Mesenchymal stem cell (in vitro differentiated cells and primary cell): Measurements from ENCODE around the gene MGAT4A.

Experiments
- DNase-seq: peaks from one replicate; pipeline ENCODE4 v3.0.0-alpha.2; 2013
- H2AFZ ChIP-seq: one replicate; pipeline ENCODE4 v1.6.1; 2013; ENCODE audit warnings: low read depth, mild to moderate bottlenecking, control low read depth, inconsistent platforms, low read length, moderate library complexity
- H2AK5ac ChIP-seq: 2 replicates; pipeline ENCODE4 v1.6.1; 2013; ENCODE audit warnings: low read length, moderate library complexity, mild to moderate bottlenecking, inconsistent platforms; ENCODE audit not compliant: severe bottlenecking
- H2BK120ac ChIP-seq: one replicate; pipeline ENCODE4 v1.6.1; 2013; ENCODE audit warnings: low read depth, mild to moderate bottlenecking, inconsistent platforms, low read length, moderate library complexity
- H2BK12ac ChIP-seq, 2 experiments: one replicate each; pipeline ENCODE4 v1.6.1; 2013; ENCODE audit warnings: inconsistent platforms in 2 of 2, low read length in 2 of 2, mild to moderate bottlenecking in 2 of 2, moderate library complexity in 2 of 2, control low read depth in 1 of 2
- H2BK15ac ChIP-seq: one replicate; pipeline ENCODE4 v1.6.1; 2013; ENCODE audit warnings: mild to moderate bottlenecking, low read depth, inconsistent platforms; ENCODE audit not compliant: poor library complexity, severe bottlenecking
- H2BK5ac ChIP-seq: 2 replicates; pipeline ENCODE4 v1.6.1; 2013; ENCODE audit warnings: low read depth, mild to moderate bottlenecking, low read length, control low read depth, inconsistent platforms; ENCODE audit not compliant: poor library complexity, severe bottlenecking
- H3K14ac ChIP-seq, 2 experiments: one replicate each; pipeline ENCODE4 v1.6.1; 2013; ENCODE audit warnings: inconsistent platforms in 2 of 2, low read length in 2 of 2, control low read depth in 1 of 2, mild to moderate bottlenecking in 1 of 2, moderate library complexity in 1 of 2
- H3K18ac ChIP-seq, 2 experiments: one replicate each; pipeline ENCODE4 v1.6.1; 2013; ENCODE audit warnings: inconsistent platforms in 2 of 2, low read length in 2 of 2, control low read depth in 1 of 2, low read depth in 1 of 2, mild to moderate bottlenecking in 1 of 2
- H3K23ac ChIP-seq, 2 experiments: one replicate each; pipeline ENCODE4 v1.6.1; 2013; ENCODE audit warnings: inconsistent platforms in 2 of 2, low read length in 2 of 2, mild to moderate bottlenecking in 2 of 2, moderate library complexity in 2 of 2, control low read depth in 1 of 2
- H3K27ac ChIP-seq: 2 replicates; pipeline ENCODE4 v1.5.1; 2013; ENCODE audit warnings: mild to moderate bottlenecking, moderate library complexity, low read length, control low read depth, inconsistent platforms; ENCODE audit not compliant: poor library complexity, severe bottlenecking
- H3K27me3 ChIP-seq, 2 experiments: 2 replicates each; pipeline versions ENCODE4 v1.6.1 to v1.7.0; 2013; ENCODE audit warnings: low read length in 2 of 2, mild to moderate bottlenecking in 2 of 2, moderate library complexity in 2 of 2, control low read depth in 1 of 2, inconsistent platforms in 1 of 2; ENCODE audit not compliant: control insufficient read depth in 1 of 2, insufficient read depth in 1 of 2
- H3K36me3 ChIP-seq, 2 experiments: 2 replicates each; pipeline versions ENCODE4 v1.6.1 to v1.7.0; 2013; ENCODE audit warnings: low read length in 2 of 2, control low read depth in 1 of 2, inconsistent platforms in 1 of 2, low read depth in 1 of 2, mild to moderate bottlenecking in 1 of 2; ENCODE audit not compliant: insufficient read depth in 2 of 2, control insufficient read depth in 1 of 2
- H3K4ac ChIP-seq, 2 experiments: one replicate each; pipeline ENCODE4 v1.6.1; 2013; ENCODE audit warnings: inconsistent platforms in 2 of 2, low read length in 2 of 2, mild to moderate bottlenecking in 2 of 2, moderate library complexity in 2 of 2, control low read depth in 1 of 2, low read depth in 1 of 2
- H3K4me1 ChIP-seq: 2 replicates; pipeline ENCODE4 v1.6.1; 2013; ENCODE audit warnings: low read depth, low read length, control low read depth; ENCODE audit not compliant: control insufficient read depth, insufficient read depth
- H3K4me2 ChIP-seq: 2 replicates; pipeline ENCODE4 v1.6.1; 2013; ENCODE audit warnings: low read length, mild to moderate bottlenecking, inconsistent platforms; ENCODE audit not compliant: poor library complexity, severe bottlenecking
- H3K4me3 ChIP-seq, 2 experiments: 2 replicates each; pipeline versions ENCODE4 v1.5.1 to v1.7.0; 2013; ENCODE audit warnings: low read length in 2 of 2, mild to moderate bottlenecking in 2 of 2, control low read depth in 1 of 2, low read depth in 1 of 2; ENCODE audit not compliant: insufficient read depth in 1 of 2
- H3K79me1 ChIP-seq: replicated peaks from 2 replicates; pipeline ENCODE4 v1.6.1; 2013; ENCODE audit warnings: mild to moderate bottlenecking, control low read depth, low read length, inconsistent platforms; ENCODE audit not compliant: poor library complexity, severe bottlenecking
- H3K9ac ChIP-seq: 2 replicates; pipeline ENCODE4 v1.7.0; 2013; ENCODE audit warnings: mild to moderate bottlenecking, low read length, moderate library complexity
- H3K9me3 ChIP-seq: 2 replicates; pipeline ENCODE4 v1.7.0; 2013; ENCODE audit warnings: mild to moderate bottlenecking, low read length; ENCODE audit not compliant: control insufficient read depth
- H4K8ac ChIP-seq: one replicate; pipeline ENCODE4 v1.6.1; 2013; ENCODE audit warnings: inconsistent platforms, mild to moderate bottlenecking, low read length, moderate library complexity
- H4K91ac ChIP-seq: one replicate; pipeline ENCODE4 v1.6.1; 2013; ENCODE audit warnings: mild to moderate bottlenecking, low read length, inconsistent platforms
- WGBS: methylation state at CpG from one replicate; pipeline ENCODE4 v1.1.7; 2013; ENCODE audit warnings: mixed read lengths; 5-methylcytosine and 5-hydroxymethylcytosine counted together

MGAT4A gene

DNA sequence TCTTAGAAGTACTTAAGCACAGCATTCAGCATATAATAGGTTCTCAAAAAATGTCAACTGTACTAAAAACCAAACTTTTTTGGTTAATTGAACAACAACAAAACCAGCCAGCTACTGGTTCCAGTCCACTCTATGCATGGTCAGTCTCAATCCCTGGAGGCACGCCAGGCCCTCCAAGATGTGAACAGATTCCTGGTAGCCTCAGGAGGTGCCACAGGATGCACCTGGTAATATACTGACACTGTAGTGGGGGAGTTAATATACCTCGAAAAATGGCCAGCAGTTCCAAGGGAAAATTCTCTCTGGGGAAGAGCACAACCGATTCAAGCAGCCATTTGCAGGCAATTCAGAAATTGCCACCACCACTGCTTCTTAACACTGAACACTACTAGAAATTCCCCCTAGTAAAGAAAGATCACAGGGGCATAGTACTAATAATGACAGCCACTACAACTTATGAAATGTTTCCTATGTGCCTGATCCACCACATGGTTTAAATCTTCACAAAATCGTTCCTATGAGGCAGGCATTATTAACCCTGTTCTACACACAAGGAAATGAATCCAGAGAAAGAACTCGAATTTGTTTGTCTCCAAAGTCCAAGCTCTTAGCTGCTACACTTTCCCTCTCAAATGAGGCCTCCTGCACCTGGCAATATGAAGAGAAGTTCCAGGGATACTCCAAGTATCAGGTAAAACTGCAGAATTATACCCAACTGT lies 3.4 kb downstream of the MGAT4A start:
- Histone ChIP-seq H2BK12ac (no peak overlapping the region), H4K8ac (no peak overlapping the region), H3K14ac (no peak overlapping the region), H3K27me3 (peaks cover 33 to 39% of the 10 kb centered on the region in 2 experiments), H3K4me1 (peaks cover 11% of the 10 kb centered on the region), H3K27ac (no peak overlapping the region), H3K36me3 (no peaks in the 10 kb centered on the region), H3K4ac (no peak overlapping the region), H3K4me3 (no peak overlapping the region), H3K4me2 (no peak overlapping the region), H3K9ac (no peak overlapping the region), H3K18ac (no peak overlapping the region), H4K91ac (no peak overlapping the region), H3K23ac (no peak overlapping the region), H3K9me3 (no peaks in the 10 kb centered on the region), H2BK120ac (no peak overlapping the region), H2AK5ac (no peak overlapping the region), H2AFZ (no peak overlapping the region), H3K79me1 (no peaks in the 10 kb centered on the region), H2BK5ac (no peak overlapping the region), H2BK15ac (no peak overlapping the region)
- no peak for DNase-seq
- WGBS = 72% methylated on average over 5 of the region's 5 CpGs

- H3K18ac ChIP-seq = no peak overlapping the region
- no peaks in the 10 kb centered on the region for H3K79me1 ChIP-seq
- no peak overlapping the region for H3K4ac ChIP-seq
- H3K4me2 ChIP-seq = no peak overlapping the region
- H3K9ac ChIP-seq = no peak overlapping the region
- DNase-seq = no peak
- H4K8ac ChIP-seq = no peak overlapping the region
- no peak overlapping the region for H3K14ac ChIP-seq
- no peak overlapping the region for H4K91ac ChIP-seq
- H2BK120ac ChIP-seq = no peak overlapping the region
- no peaks in the 10 kb centered on the region for H3K9me3 ChIP-seq
- H2AFZ ChIP-seq = no peak overlapping the region
- no peak overlapping the region for H2BK15ac ChIP-seq
- H3K27ac ChIP-seq = no peak overlapping the region
- no peak overlapping the region for H3K23ac ChIP-seq
- no peak overlapping the region for H2AK5ac ChIP-seq
- H3K27me3 ChIP-seq = peaks cover 26 to 32% of the 10 kb centered on the region in 2 experiments
- no peak overlapping the region for H2BK5ac ChIP-seq
- 20% methylated on average over 1 of the region's 2 CpGs for WGBS
- H3K36me3 ChIP-seq = no peaks in the 10 kb centered on the region
- peaks cover 11% of the 10 kb centered on the region for H3K4me1 ChIP-seq
- no peak overlapping the region for H2BK12ac ChIP-seq
- H3K4me3 ChIP-seq = no peak overlapping the region
Measured at GRCh38 chr2:98726735-98727368, 4.1 kb downstream of the MGAT4A start.

DNA sequence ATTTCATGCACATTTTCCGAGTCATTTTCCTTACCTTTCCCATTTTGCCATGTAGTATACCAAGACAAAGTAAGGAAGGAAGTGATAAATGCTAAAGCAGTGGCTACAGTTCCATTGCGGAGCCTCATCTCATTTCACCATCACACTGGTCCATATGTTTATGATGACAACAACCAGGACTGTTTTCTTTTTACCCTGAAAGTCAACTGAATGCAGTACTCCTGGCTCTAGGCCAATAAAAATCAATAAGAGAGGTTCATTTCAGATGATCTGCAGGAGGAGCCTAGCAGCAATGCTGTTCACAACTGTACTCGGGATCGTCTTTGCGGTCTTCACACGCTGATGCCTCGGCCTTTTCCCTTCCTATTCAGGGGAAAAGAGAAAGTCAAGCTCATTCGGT lies 4.7 kb downstream of the MGAT4A start:
- Histone ChIP-seq H2AFZ (no peak overlapping the region), H2BK5ac (no peak overlapping the region), H3K36me3 (no peaks in the 10 kb centered on the region), H3K27ac (no peak overlapping the region), H3K18ac (no peak overlapping the region), H2AK5ac (no peak overlapping the region), H3K23ac (no peak overlapping the region), H3K14ac (no peak overlapping the region), H2BK12ac (no peak overlapping the region), H2BK15ac (no peak overlapping the region), H3K4me3 (no peak overlapping the region), H3K4me1 (peaks cover 7% of the 10 kb centered on the region), H3K9me3 (peaks cover 2% of the 10 kb centered on the region), H3K9ac (no peak overlapping the region), H4K91ac (no peak overlapping the region), H2BK120ac (no peak overlapping the region), H3K4me2 (no peak overlapping the region), H3K79me1 (no peaks in the 10 kb centered on the region), H3K27me3 (peaks cover 24 to 28% of the 10 kb centered on the region in 2 experiments), H3K4ac (no peak overlapping the region), H4K8ac (no peak overlapping the region)
- DNase-seq = no peak
- 96% methylated on average over 6 of the region's 8 CpGs for WGBS

DNA sequence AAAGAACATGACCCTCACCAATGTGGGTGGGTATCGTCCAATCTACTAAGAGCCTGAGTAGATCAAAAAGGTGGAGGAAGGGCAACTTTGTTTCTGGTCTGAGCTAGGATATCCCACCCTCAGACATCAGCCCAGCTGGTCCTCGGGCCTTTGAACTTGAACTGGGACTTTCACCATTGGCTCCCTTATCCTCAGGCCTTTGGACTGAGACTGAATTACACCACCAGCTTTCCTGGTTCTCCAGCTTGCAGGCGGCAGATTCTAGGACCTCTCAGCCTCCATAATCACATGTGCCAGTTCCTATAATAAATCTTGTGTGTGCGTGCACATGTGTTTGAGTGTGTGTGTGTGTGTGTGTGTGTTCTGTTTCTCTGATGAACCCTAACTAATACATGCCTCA lies 10.6 kb downstream of the MGAT4A start:
- DNase-seq = no peak

More for the DNA sequence above, 10.6 kb downstream of the MGAT4A start:
- Histone ChIP-seq H2BK5ac (no peak overlapping the region), H3K18ac (no peak overlapping the region), H4K8ac (no peak overlapping the region), H3K27me3 (peaks cover 7 to 9% of the 10 kb centered on the region in 2 experiments), H2BK12ac (no peak overlapping the region), H3K79me1 (no peaks in the 10 kb centered on the region), H3K9ac (no peak overlapping the region), H3K23ac (no peak overlapping the region), H2AFZ (no peak overlapping the region), H4K91ac (no peak overlapping the region), H3K4me2 (no peak overlapping the region), H3K27ac (no peak overlapping the region), H3K4me3 (no peak overlapping the region), H3K4me1 (no peaks in the 10 kb centered on the region), H3K36me3 (no peaks in the 10 kb centered on the region), H2BK120ac (no peak overlapping the region), H2BK15ac (no peak overlapping the region), H2AK5ac (no peak overlapping the region), H3K4ac (no peak overlapping the region), H3K14ac (no peak overlapping the region), H3K9me3 (peaks cover 15% of the 10 kb centered on the region)
- 86% methylated on average over 2 of the region's 4 CpGs for WGBS
